Fibroblast of skin of left quadriceps (primary cell): Measurements from ENCODE around the gene PRPF4.
"Not testable (repeated sequence)": the region's sequence is repeated elsewhere in the genome, so short reads cannot be mapped to it uniquely, and the experiment has no call there.

ENCODE experiments used
- DNase-seq, 2 experiments: peaks; one replicate each; pipeline ENCODE4 v3.0.0-alpha.2; 2013; ENCODE audit warnings: low read depth in 2 of 2

PRPF4 gene

GRCh38 chr9:113267911-113268566 lies 7.4 kb upstream of the PRPF4 start:
- no peak for DNase-seq

DNA sequence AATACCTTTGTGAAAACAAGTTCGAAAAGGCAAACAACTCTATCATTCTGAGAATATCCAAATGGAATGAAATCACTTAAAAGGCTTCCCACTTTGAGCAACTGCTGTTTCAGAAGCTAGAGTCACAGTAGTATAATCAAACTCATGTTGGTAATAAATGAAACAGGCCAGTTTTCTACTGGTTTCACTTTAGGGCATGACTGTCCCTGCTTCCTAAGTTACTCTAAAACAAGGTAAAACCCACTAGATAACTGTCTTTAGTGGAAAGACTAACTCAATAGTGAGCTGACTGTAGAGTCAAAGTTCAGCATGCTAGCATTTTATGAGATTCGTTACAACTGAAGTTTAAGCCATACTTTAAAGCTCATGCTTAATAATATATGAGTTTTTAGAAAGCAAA lies 6.1 kb upstream of the PRPF4 start:
- DNase-seq: no peak

GRCh38 chr9:113269871-113270270 lies 5.6 kb upstream of the PRPF4 start:
- DNase-seq: no peak

DNA sequence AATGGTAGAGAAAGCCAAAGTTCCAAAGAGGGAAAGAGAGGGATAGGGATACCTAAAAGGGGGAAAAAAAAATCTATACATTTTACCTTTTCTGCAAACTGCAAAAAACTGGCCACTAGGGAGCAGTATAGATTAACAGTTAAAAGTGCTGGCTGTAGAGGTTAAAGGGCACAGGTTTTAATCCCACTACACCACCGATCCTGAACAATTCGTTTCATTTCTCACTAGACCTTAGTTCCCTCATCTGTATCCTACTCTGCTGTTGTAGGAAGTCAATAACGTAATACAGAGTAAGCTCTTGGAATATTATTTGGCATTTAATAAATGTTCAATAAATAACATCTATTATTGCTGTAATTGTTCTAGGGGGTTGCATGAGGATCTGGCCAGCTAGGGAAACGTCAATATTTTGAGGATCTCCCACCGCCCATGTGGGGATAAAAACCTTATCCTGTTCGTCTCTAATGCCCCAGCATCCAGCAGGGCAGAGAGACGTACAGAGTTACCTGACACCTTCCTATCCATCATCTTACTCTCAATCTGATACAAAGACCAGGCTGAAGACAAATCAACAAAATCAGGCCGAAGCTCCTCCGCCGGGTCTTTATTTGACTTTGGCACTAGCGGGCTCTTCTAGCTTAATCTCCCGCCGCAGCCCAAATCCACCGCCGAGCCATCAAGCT lies 843 bp upstream of the PRPF4 start:
- peak in 1 of 2 experiments; percentile 21 for DNase-seq

DNA sequence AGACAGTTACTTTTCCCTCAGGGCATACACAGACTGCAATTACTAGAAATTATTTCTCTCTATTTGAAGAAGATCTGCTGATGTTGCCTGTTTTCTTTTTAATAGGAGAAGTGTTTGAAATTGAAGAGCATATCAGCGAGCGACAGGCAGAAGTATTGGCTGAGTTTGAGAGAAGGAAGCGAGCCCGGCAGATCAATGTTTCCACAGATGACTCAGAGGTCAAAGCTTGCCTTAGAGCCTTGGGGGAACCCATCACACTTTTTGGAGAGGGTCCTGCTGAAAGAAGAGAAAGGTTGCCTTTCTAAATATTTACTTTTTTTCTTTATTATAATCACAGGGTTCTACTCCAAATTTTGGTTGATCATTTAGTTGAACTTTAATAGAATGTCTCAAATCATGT lies 3.4 kb downstream of the PRPF4 start:
- DNase-seq: no peak

- no peak for DNase-seq
These were observed 5.9 kb downstream of the PRPF4 start for GRCh38 chr9:113281356-113281755.

GRCh38 chr9:113289091-113289490 lies 13.6 kb downstream of the PRPF4 start:
- DNase-seq: no peak

DNA sequence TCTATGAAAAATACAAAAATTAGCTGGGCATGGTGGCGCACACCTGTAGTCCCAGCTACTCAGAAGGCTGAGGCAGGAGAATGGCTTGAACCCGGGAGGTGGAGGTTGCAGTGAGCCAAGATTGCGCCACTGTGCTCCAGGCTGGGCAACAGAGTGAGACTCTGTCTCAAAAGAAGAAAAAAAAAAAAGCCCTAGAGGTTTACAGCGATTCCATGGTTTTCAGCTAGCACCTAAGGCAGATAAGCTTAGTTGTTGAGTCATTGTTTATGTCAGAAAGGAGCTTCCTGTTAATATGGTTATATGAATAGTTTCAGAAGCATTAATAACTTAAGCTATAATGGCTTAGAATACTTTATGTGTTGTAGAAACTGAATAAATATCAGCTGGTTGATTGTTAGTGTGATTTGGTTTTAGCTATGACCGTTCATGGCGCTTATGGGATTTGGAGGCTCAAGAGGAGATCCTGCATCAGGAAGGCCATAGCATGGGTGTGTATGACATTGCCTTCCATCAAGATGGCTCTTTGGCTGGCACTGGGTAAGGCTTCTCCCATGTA lies 14.7 kb downstream of the PRPF4 start:
- DNase-seq: no peak

GRCh38 chr9:113293285-113293878 lies 17.9 kb downstream of the PRPF4 start:
- DNase-seq: peak; percentile 53 to 70

DNA sequence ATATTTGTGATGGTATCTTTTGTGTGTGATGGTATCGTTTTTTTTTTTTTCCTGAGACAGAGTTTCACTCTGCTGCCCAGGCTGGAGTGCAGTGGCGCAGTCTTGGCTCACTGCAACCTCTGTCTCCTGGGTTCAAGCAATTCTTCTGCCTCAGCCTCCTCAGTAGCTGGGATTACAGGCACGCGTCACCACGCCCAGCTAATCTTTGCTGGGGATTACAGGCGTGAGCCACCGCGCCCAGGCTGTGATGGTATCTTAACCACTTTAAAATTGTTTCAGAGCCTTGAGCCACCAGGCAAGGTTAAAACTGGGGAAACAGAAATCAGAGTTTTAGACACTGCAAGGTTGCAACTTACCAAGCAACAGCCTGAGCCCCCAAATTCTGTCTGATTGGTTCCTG lies 20.8 kb downstream of the PRPF4 start:
- DNase-seq: not testable (repeated sequence)

- DNase-seq: no peak
These were observed 21.5 kb downstream of the PRPF4 start for GRCh38 chr9:113296796-113297558.

DNA sequence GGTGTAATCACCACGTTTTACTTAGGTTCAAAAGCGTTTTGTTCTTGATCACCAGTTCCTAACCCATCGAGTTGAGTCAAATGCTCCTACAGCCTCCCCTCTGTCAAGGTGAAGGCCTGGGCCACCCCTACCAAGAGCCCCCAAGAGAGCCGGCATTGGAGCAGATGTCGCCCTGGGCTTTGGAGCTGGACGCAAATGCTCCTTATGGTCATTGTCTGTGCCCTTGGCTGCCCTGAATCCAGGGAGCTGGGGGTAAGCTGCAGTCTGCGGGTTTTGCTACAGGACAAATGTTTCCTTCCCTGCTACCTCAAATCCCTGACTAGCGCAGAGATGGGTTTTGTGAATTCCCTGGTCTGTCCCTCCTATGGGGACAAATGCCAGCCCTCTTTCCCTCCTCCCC lies 22.9 kb downstream of the PRPF4 start:
- DNase-seq: no peak

- DNase-seq: no peak
These were observed 23.7 kb downstream of the PRPF4 start for GRCh38 chr9:113298924-113299770.

DNA sequence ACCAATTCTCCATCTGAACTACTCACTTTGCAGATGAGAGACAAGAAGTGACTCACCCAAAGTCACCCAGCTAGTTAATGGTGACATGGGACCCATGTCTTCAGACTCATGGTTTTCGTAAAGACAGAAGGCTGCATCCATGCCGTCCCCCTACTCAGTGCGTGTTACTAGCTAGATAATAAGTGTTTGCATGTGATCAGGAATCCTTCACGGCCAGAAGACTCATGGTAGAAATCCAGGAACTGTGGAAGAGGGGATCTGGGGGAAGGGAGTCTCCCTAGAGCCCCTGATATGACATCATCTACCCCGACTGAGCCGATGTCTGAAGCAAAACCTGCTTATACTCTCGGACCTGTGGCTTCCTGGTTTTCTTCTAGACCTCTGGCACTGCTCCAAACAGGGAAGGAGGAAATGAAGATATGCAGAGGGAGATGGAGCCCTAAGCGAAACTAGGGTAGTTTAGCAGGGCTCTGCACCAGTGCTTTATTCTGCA lies 24.4 kb downstream of the PRPF4 start:
- DNase-seq: no peak

GRCh38 chr9:113301548-113301947 lies 26.1 kb downstream of the PRPF4 start:
- no peak for DNase-seq

DNA sequence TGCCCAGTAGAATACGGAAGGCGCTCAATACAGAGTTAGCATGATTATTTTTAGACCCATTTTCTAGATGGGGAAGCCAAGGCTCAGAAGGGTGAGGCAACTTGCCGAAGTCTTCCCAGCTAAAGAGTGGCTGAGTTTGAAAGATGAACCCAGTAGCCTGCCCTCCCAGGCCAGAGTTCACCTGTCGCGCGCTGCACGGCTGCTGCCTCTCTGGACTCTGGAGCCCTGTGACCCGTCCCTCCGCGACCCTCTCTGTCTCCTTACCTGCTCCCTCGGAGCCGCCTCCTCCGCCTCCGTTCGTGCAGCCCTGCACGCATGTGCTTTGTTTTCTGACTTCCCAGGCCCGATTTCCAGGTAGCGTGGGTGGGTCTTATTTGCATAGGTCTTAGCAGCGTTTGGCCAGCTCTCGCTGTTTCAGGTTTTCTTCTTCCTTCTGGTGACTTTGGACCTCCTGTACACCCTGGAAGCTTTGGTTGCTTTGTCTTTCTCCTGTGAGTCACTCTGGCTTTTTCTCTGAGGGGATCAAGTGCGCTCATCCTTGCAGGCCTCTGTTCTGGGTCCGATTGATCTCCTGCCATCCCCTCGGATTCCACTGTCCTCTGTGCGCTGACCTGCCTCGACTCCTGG lies 27.4 kb downstream of the PRPF4 start, which contains the start of gene RNF183:
Gene RNF183 (minus strand): TSS at position 585 of the 627 bp plus-strand sequence. CDS start 5,192 bp downstream, outside the sequence.
- DNase-seq: no peak

- no peak for DNase-seq
These were observed 31.1 kb downstream of the PRPF4 start for GRCh38 chr9:113306566-113306965.

DNA sequence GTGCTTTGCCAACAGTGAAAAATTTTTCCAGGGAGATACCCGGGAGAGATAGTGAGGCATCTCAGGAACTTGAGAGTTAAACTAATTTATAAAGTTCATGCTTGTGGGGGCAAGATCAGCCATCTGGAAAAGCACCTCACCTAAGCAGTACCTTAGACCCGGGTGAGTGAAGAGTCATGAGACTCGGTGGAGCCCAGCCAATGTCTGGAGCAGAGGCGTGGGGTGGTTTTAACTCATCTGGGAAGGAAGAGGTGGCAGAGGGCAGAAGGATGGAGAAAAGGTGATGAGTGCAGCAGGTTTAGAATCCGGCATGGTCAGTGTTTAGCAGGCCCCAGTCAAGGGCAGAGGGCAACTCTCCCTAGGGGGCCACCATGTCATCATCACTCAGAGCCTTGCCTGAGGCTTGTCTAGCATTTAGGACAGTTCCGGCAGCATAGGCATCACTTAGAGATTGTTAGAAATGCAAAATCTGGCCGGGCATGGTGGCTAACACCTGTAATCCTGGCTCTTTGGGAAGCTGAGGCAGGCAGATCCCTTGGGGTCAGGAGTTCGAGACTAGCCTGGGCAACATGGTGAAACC lies 32.0 kb downstream of the PRPF4 start:
- no peak for DNase-seq

DNA sequence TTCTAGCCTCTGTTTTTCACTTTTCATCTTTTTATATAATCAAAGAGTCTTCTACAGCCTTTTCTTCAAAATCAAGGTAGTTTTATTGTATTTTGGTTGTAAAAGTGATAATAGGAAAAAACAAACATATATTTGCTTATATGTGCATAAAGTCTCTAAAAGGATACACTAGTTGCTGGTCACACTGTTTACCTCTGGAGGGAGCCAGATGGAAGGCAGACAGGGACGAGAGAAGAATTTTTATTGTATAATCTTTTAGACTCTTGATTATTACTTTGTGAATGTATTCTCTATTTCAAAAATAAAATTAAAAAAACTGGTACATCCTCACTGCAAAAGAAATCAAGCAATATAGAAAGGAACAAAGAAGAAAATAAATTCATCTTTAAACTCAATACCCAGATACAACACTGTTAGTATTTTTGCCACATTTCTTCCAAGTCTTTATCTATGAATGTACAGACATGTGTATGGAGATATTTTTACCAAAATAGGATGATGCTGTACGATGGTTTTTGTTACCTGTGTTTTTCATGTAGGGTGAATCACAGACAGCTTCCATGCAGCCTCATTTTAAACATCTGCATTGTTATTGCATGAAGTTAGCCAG lies 33.9 kb downstream of the PRPF4 start:
- DNase-seq: no peak

- DNase-seq: no peak
These were observed 35.1 kb downstream of the PRPF4 start for GRCh38 chr9:113310538-113310937.
